Measurements from ENCODE around the gene MYL4. TPM values are rescaled to one million over a fixed set of nuclear protein-coding genes. Genes with fewer than 3 reads are reported as not detected.

The MYL4 gene
- total and polyA plus RNA-seq, 2 donors (not counting 3 experiments of a cell fraction or from before 2014, with no cell fraction given): 2.0 to 2.1 TPM

GRCh38 chr17:47189732-47190237 is 19.4 kb upstream of the MYL4 start:
- BruUV-seq (replicated peaks): no TSS peak
- no peaks in the 10 kb centered on the region for H3K9me1 ChIP-seq (replicated peaks; ENCODE audit: control insufficient read depth, extremely low read depth, insufficient read depth, low read length)
- H3K9me3 ChIP-seq (replicated peaks; ENCODE audit: control insufficient read depth, insufficient read depth, low read length): no peaks in the 10 kb centered on the region
- intact Hi-C loops (cut with micrococcal nuclease) (loop anchor here (1.0 to 2.0 kb wide), 4 partner anchors 36 to 133 kb away; partner anchors contain the start of genes EFCAB13 and ITGB3), dilution Hi-C loops (cut with MboI; ENCODE audit: extremely low pct_ligation_motif_present, low sequenced_read_pairs) (no loop called here)
- no peak for DNase-seq (ENCODE audit: low read depth, low spot score)
- ChIA-PET POLR2A (interaction anchor here (1.0 to 1.4 kb wide), 2 partner anchors 35 to 126 kb away, joined by 3 to 5 read pairs; no protein-coding TSS in a partner anchor), CTCF (interaction anchor here (0.6 to 1.6 kb wide), 8 partner anchors 8 to 126 kb away, joined by 3 to 9 read pairs (median 4); no protein-coding TSS in a partner anchor)
- peak overlapping the region in 2 of 3 experiments; percentile 26 to 54 for H3K4me3 ChIP-seq (replicated peaks in 1 of 3; ENCODE audit: insufficient read depth in 1 of 3, low read depth in 1 of 3, low read length in 3 of 3)
- peaks cover 23% of the 10 kb centered on the region for H3K4me1 ChIP-seq (ENCODE audit: control insufficient read depth, extremely low read depth, insufficient read depth, low read length)
- H3K27ac ChIP-seq (ENCODE audit: insufficient read depth, low read depth, low read length): peak overlapping the region; percentile 19
- peak overlapping the region; percentile 52 for H3K9ac ChIP-seq (replicated peaks; ENCODE audit: extremely low read depth, insufficient read depth, low read length)
- peaks cover 4% of the 10 kb centered on the region for H4K20me1 ChIP-seq (replicated peaks; ENCODE audit: control insufficient read depth, extremely low read depth, insufficient read depth, low read length)
- peaks cover 42% of the 10 kb centered on the region for H3K79me2 ChIP-seq (ENCODE audit: control insufficient read depth, insufficient read depth, low read length)
- FAIRE-seq: no peak
- H2AFZ ChIP-seq (ENCODE audit: low read depth, low read length): peak overlapping the region; percentile 63
- H3K4me2 ChIP-seq (ENCODE audit: insufficient read depth, low read length): peak overlapping the region; percentile 81
- TF ChIP-seq JUN (IDR thresholded peaks at IDR 0.05; ENCODE audit: borderline replicate concordance, insufficient read depth, insufficient read length, low read depth) (no peak), GATA2 (IDR thresholded peaks at IDR 0.05; ENCODE audit: insufficient read depth, insufficient read length, low read depth, low read length) (no peak), FOS (IDR thresholded peaks at IDR 0.05; ENCODE audit: borderline replicate concordance, insufficient read depth, low read length) (no peak)
- no peaks in the 10 kb centered on the region for H3K36me3 ChIP-seq (ENCODE audit: control insufficient read depth in 2 of 2, extremely low read depth in 1 of 2, insufficient read depth in 2 of 2, low read length in 2 of 2)
- H3K27me3 ChIP-seq (ENCODE audit: control insufficient read depth in 2 of 2, insufficient read depth in 2 of 2, low read length in 2 of 2): no peaks in the 10 kb centered on the region

GRCh38 chr17:47190243-47190642 is 18.9 kb upstream of the MYL4 start:
- Histone ChIP-seq H2AFZ (ENCODE audit: low read depth, low read length) (no peak overlapping the region), H3K36me3 (ENCODE audit: control insufficient read depth in 2 of 2, extremely low read depth in 1 of 2, insufficient read depth in 2 of 2, low read length in 2 of 2) (no peaks in the 10 kb centered on the region), H3K9me1 (replicated peaks; ENCODE audit: control insufficient read depth, extremely low read depth, insufficient read depth, low read length) (no peaks in the 10 kb centered on the region), H3K27me3 (ENCODE audit: control insufficient read depth in 2 of 2, insufficient read depth in 2 of 2, low read length in 2 of 2) (no peaks in the 10 kb centered on the region), H3K9ac (replicated peaks; ENCODE audit: extremely low read depth, insufficient read depth, low read length) (no peak overlapping the region), H3K9me3 (replicated peaks; ENCODE audit: control insufficient read depth, insufficient read depth, low read length) (no peaks in the 10 kb centered on the region), H4K20me1 (replicated peaks; ENCODE audit: control insufficient read depth, extremely low read depth, insufficient read depth, low read length) (peaks cover 4% of the 10 kb centered on the region), H3K4me3 (replicated peaks in 1 of 3; ENCODE audit: insufficient read depth in 1 of 3, low read depth in 1 of 3, low read length in 3 of 3) (no peak overlapping the region), H3K27ac (ENCODE audit: insufficient read depth, low read depth, low read length) (no peak overlapping the region), H3K4me1 (ENCODE audit: control insufficient read depth, extremely low read depth, insufficient read depth, low read length) (peaks cover 23% of the 10 kb centered on the region), H3K4me2 (ENCODE audit: insufficient read depth, low read length) (no peak overlapping the region), H3K79me2 (ENCODE audit: control insufficient read depth, insufficient read depth, low read length) (peaks cover 38% of the 10 kb centered on the region)
- ChIA-PET CTCF (interaction anchor here (1.0 to 1.6 kb wide), 2 partner anchors 10 to 126 kb away, joined by 5 to 9 read pairs; no protein-coding TSS in a partner anchor), POLR2A (interaction anchor here (1.4 kb wide), 1 partner anchor 35 kb away, joined by 5 read pairs; no protein-coding TSS in a partner anchor)
- intact Hi-C loops (cut with micrococcal nuclease) (no loop called here), dilution Hi-C loops (cut with MboI; ENCODE audit: extremely low pct_ligation_motif_present, low sequenced_read_pairs) (no loop called here)
- no peak for DNase-seq (ENCODE audit: low read depth, low spot score)
- FAIRE-seq: no peak
- no TSS peak for BruUV-seq (replicated peaks)
- TF ChIP-seq CTCF (IDR thresholded peaks at IDR 0.05; ENCODE audit: extremely low read depth in 1 of 2, insufficient read depth in 1 of 2, low read depth in 1 of 2, low read length in 2 of 2) (no peak), MAX (IDR thresholded peaks at IDR 0.05; ENCODE audit: insufficient read depth, insufficient read length) (no peak), JUN (IDR thresholded peaks at IDR 0.05; ENCODE audit: borderline replicate concordance, insufficient read depth, insufficient read length, low read depth) (no peak), FOS (IDR thresholded peaks at IDR 0.05; ENCODE audit: borderline replicate concordance, insufficient read depth, low read length) (no peak), GATA2 (IDR thresholded peaks at IDR 0.05; ENCODE audit: insufficient read depth, insufficient read length, low read depth, low read length) (no peak), EZH2 (IDR thresholded peaks at IDR 0.05; ENCODE audit: borderline replicate concordance, low read depth, low read length, severe bottlenecking) (no peak), POLR2AphosphoS5 (IDR thresholded peaks at IDR 0.05; ENCODE audit: insufficient read depth, low read depth, low read length) (no peak), POLR2A (IDR thresholded peaks at IDR 0.05; ENCODE audit: low read depth, low read length) (no peak), MYC (IDR thresholded peaks at IDR 0.05; ENCODE audit: low read depth, low read length) (no peak)

All from endothelial cell of umbilical vein (primary cell).